NCI-H1417 treated with DMSO at 0.1 percent for 48 hours (cell line): ENCODE measurements around the gene WRNIP1.
"Not testable (repeated sequence)": the region's sequence is repeated elsewhere in the genome, so short reads cannot be mapped to it uniquely, and the experiment has no call there.

ENCODE experiments used
- DNase-seq: peaks from one replicate; lab custom pipeline; 2025; lab: John Stamatoyannopoulos, UW

Gene WRNIP1

DNA sequence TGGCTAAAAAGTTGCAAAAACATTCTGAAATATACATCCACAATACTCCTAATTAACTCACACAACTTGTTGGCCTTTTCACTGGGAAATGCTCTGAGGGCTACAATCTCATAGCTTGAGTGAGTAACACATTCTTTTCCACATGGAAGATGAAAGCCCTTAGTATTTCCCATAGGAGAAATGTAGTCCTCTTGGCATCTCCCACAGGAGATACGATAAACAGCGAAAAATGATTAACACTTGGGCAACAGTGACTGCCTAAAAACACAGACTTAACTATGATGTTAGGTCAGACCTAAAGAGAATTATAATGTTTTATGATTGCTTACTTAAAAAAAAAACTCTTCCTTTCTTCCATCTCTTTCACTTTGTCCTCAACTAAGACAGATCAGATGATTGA lies 23.4 kb upstream of the WRNIP1 start:
- DNase-seq, result no peak

DNA sequence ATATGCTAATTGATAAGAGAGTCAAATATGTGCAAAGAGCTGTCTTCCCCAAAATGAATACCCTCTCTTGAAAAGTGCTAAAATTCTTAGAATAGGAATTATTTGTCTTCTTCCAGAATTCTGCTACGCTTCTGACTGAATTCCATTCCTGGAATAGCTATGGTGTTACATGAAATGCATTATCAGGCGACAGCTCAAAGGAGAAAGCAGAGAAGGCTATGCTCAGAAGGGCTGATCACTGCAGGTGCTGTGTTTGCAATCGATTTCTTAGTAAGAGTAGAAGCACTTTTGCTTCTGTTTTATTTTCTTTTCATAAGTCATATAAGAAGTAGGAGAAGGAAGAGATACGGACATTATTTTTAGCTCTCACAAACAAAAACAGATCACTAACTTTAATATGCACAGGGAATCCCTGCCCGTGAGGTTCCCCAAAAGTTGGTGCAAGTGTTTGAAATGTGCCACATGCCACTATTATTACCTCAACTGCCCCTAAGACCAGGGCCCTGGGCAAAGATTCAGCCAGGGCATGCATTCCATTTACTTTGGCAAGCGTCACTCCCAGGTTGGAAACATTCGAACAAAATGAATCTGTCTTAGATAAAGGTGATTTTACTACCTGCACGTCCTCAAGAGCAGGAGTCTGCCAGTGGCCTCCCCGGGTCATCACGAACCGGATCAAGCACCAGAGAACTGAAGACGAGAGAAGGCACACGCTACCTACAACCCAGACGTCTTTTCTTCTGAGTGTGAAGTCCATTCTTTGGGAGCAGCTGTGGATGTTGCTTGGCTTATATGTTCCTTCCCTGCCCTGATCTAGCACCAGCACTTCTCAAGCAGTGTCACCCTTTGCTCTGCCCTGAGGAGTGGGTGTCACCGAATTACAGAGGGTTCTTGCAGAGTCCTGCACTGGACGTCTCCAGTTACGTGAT lies 21.6 kb upstream of the WRNIP1 start:
- DNase-seq, result no peak

DNA sequence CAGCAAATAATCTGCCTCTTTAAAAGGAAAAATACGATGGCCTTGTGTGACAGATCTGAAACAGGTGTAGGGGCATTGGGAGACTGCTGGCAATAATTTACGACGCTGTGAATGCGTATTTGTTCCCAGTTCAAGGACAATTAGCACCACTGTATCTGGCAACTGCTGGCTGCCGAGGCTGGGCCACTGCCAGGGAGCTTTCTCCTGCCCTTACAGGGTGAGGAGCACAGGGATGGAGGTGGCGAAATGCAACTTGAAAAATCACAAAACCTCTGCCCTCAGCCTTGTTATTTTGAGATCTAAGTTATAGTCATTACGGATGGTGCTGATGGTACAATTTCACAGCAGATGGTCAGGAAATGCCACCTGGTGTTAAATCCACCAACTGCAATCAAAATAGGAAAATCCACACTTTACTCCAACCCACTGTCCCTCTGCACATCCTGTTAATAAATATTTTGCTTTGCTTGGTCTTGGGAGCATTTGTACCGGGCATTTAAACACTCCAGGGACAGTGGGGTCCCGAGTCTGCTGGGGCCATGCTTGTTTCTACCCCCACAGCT lies 20.9 kb upstream of the WRNIP1 start:
- no peak for DNase-seq

DNA sequence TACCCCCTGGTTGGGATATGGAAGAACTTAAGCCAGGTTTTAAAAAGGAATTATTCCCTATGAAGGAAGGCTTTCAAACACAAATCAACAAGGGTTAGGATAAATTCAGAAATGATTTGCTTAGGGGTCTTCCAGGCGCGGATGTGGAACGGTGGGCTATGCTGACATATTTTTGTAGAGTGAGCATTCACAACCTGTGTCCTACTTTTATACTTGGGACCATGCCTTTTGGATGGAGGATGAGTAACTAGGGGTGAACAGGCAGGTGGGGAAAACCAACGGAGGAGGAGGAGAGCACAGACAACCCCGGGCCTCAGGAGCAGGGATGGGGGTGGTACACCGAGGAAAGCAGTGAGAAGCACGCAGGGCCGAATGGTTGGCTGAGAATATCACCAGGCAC lies 20.4 kb upstream of the WRNIP1 start:
- no peak for DNase-seq

DNA sequence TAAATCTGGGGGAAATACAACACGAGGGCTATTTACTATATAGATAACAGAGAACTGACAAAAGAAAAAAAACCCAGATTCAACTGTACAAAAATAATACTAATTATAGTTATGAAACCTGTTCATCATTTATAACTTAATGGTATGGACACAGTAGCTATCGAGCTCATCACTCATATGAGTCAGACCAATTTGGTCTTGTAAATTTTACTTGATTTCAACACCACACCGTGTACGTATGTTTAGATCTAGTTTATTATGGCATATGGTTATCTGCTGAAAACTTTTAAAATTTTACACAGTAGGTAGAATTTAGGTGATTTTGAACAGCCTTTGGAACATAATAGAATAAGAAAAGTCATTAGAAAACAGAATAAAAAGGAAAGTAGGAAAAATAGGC lies 19.9 kb upstream of the WRNIP1 start:
- DNase-seq, result no peak

DNA sequence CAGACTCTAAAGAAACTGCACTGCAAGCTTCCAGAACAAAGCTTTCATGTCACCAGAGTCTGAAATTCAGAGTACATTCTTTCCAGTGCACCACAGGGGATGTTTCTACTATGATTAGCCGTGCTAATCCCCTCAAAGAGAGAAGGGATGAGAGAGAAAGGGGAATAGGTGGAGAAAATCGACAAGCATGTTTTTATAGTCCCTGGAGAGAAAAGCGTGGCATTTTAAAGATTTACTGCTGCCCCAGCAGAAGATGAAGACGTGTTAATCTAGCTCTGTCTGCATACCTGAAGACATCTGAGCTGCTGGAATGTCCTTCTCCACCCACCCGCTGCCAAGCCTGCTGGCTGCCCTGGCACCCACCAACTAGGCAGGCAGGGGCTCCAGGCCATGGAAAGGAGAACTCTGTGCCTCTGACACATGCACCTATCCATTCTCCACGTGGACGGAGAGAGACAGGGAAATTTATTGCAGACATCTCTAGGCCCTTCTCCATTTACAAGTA lies 18.6 kb upstream of the WRNIP1 start:
- no peak for DNase-seq

DNA sequence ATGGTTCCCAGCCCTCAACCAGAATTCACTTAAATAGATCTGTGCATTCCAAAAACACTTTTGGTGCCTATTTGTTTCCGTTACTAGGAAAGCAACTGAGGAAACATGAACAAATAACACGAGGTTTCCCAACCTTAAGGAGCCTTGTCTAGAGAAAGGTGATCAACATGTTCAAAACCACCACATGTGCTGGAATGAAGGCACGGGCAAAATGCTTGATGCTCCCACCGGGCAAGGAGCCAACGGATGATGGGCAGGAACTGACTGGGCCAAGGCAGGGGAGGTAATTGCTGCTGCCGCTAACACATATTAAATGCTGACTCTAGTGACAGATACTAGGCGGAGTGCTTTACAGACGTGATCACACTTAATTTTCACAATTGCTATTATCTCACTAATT lies 17.0 kb upstream of the WRNIP1 start:
- no peak for DNase-seq

DNA sequence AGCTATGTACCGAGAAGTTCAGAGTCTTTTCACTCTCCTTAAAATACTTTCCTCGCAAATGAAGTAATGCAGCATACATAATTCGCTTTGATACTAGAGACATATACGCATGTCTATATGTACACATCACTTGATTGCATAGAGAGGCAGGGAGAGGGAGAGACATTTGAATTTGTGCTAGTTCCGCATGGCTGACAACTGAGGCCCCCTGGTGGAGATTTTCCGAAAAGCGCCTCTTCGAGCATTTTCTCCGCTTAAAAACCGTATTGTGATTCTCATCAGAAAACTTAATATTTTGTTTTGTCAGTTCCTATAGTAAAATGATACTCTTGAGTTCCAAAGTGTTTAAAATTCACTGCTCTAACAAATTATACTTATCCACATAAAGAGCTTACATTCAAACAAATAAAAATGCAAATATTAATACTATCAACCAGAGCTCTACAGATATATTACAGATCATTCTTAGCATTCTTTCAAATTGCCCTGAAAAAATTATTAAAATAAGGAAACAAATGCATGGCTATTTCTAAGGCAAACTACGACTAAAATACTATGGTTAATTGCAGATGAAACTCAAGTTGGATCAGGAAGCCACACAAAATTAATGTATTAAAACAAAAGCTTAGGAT lies 15.1 kb upstream of the WRNIP1 start:
- DNase-seq, result no peak

DNA sequence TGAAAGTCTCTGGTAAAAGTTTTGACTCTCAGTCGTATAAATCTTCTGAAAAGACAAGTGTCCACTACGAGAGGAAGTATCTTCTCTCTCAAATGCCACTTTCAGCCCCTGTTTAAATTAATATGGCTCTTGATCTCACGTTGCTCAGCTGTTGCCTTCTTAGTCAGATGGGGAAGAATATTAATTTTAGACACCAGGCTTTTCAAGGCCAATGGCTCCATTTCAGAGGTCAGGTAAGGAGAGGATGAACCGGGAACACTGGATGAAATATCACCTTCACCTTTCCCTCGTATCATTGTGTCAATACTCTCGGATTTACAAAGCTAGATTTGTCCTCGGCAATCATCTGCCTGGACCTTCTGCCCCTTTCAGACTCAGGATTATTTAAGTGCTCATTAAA lies 14.4 kb upstream of the WRNIP1 start, which contains the start of gene MYLK4:
MYLK4 (minus strand) TSS at position 91 of the 400 bp plus-strand sequence. CDS start 1,628 bp downstream, outside the sequence.
- no peak for DNase-seq

DNA sequence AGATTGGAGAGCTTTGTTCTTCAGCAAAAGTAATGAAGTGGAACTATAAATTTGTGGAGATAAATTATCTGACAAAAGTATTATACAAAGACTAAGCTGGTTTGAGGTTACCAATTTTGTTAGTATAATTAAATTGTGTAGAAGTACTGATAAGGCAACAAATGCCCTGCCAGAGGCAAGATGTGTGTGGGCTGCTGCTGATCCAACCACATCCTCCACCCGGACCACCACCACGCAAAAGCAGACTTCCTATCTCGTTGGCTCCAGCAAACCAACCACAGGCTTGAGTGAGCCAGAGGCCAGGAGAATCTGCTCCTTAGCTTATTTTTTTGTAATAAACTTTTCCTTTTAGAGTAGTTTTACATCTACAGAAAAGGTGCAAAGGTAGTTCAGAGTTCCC lies 13.3 kb upstream of the WRNIP1 start:
- DNase-seq, result no peak

DNA sequence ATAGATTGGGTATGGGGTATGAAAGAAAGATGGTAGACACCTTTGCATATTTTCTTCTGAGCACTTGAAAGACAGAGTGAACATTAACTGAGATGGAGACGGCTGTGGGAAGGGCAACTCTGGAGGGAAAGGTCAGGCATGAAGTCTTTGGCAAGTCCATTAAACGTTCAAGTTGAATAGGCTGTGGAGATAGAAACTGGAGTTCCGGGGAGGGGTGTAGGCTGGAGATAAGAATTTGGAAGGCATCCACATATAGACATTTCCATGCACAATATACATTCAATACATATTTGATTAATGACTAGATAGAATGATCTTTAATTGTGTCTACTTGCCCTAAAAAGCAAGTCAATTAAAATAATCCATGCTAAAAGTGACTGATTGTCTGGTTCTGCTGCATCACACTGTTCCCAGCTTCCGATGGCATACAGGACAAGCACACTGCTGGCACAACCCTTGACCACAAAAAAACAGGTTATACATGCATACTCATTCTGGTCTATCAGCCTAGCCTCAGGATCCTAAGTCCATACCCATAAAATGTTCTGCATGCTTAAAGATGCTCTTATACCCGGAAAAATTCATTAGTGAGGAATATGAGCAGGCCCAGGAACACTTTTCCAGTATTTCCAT lies 12.6 kb upstream of the WRNIP1 start:
- no peak for DNase-seq

DNA sequence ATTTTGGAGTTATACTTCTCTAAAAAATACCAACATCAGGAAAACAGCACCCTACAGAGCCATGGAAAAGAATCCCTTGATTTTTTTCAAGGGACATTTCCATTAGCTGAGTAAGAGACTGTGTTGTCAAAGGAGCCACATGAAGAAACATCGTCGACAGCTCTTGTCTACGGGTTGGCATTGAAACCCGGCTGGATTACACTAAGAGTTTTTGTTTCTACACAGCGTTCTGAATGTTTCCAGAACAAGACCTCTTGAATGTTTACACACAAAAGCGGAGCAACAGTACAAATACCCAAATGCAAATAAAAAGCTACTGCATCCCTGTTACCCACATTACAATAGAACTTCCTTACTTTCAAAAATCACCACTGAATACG lies 12.1 kb upstream of the WRNIP1 start:
- DNase-seq, result no peak

DNA sequence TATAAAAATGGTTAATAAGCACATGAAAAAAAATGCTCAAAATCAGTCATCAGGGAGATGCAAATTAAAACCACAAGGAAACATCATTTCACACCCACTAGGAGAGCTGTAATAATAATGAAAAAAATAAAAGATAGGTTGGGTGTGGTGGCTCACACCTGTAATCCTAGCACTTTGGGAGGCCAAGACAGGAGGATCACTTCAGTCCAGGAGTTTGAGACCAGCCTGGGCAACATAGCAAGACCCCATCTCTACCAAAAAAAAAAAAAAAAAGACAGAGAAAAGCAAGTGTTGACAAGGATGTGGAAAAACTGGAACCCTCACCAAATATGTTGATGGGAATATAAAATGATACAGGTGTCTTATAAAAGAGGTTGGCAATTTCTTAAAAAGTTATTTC lies 11.4 kb upstream of the WRNIP1 start:
- DNase-seq, result no peak

DNA sequence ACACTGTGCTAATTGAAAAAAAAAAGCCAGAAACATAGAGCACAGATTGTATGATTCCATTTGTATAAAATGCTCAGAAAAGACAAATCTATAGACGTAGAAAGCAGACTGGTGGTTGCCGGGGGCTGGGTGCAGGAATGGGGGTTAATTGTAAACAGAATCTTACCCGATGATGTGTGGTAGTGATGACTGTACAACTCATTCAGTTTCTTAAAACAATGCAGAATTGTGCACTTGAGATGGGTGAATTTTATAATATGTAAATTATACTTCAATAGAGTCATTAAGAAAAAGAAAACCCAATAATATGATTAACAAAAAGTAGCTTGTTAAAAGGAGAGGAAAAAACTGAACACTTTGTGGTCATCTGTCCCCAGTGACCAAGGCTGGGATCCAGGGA lies 10.8 kb upstream of the WRNIP1 start:
- DNase-seq, result no peak

DNA sequence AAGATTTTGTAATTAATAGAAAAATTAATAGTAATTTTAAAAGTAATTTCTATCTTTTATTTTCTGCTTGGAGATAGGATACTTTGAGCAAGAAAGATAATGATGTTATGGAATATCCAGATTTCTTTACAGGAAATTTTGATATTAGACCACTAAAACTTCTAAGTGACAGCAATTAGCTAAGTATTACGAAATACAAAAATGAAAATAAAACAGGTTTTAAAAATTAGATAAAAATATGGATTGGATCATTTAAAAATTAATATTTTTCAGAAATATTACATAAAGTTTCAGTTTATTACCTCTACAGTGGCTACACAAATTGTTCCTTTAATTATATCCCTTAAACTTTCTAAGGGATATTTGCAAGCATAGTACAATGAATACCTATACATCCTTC lies 10.3 kb upstream of the WRNIP1 start:
- no peak for DNase-seq

DNA sequence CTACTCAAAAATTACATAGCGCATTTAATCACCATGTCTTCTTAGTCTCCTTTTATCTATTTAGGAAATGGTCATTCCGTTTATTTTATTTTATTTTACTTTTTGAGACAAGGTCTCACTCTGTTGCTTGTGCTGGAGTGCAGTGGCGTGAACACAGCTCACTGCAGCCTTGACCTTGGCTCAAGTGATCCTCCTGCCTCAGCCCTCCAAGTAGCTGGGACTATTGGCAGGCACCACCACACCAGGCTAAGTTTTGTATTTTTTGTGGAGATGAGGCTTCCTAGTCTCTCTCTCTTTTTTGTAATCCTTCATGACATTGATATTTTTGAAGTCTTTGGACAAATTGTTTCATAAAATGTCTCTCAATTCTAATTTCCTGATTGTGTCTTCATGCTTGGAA lies 9.7 kb upstream of the WRNIP1 start:
- DNase-seq, result no peak

DNA sequence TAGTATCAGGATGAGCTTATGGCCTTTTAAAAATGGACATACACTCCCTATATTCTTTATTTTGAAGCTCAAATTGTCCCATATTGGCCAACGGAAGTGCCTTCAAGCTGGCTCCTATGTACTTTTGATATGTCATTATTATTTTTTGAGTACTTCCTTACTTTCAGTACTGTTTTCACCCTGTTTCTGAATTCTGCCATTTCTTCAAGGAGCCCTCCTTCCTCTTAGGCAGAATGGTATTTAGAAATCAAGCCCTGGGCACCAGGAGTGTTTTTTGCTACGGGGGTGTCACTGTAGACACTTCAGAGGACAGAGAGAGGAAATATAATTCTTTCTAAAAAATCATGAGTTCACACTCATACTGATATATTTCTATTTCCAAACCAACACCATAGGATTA lies 9.0 kb upstream of the WRNIP1 start:
- DNase-seq, result no peak

DNA sequence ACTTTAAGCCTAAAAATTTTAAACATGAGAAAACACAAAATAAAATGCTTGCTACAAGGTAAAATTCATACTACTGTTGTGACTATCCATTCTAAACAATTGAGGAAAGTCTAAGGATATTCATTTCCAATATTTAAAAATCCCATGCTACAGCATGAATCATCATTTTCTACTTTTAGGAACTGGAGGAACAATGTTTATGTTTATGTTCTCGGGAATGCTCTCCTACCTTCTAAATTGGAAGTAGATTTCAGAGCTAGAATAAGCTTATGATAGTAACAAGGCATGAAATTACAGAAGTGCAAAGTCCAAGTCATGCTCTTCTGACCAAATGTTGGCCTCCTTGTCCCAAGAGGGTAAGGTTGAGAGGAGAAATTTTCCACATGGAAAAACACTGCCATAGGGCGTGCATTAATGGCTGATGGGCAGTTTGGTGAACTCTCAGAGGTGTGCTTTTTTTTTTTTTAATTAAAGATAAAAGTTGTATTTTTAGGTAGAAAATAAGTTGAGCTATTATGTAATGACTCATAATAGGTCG lies 8.4 kb upstream of the WRNIP1 start:
- no peak for DNase-seq

DNA sequence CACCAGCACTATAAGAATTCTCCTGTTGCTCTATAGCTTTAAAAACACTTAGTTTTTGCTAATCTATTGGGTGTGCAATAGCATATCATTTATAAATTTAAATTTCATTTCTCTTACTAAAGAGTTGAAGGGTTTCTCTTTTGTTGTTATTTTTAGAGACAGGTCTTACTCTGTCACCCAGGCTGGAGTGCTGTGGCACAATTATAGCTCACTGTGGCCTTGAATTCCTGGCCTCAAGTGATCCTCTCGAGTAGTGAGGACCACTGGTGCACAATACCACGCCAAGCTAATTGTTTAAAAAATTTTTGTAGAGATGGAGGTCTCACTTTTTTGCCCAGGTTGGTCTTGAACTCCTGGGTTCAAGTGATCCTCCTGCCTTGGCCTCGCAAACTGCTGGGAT lies 6.2 kb upstream of the WRNIP1 start:
- DNase-seq, result no peak

DNA sequence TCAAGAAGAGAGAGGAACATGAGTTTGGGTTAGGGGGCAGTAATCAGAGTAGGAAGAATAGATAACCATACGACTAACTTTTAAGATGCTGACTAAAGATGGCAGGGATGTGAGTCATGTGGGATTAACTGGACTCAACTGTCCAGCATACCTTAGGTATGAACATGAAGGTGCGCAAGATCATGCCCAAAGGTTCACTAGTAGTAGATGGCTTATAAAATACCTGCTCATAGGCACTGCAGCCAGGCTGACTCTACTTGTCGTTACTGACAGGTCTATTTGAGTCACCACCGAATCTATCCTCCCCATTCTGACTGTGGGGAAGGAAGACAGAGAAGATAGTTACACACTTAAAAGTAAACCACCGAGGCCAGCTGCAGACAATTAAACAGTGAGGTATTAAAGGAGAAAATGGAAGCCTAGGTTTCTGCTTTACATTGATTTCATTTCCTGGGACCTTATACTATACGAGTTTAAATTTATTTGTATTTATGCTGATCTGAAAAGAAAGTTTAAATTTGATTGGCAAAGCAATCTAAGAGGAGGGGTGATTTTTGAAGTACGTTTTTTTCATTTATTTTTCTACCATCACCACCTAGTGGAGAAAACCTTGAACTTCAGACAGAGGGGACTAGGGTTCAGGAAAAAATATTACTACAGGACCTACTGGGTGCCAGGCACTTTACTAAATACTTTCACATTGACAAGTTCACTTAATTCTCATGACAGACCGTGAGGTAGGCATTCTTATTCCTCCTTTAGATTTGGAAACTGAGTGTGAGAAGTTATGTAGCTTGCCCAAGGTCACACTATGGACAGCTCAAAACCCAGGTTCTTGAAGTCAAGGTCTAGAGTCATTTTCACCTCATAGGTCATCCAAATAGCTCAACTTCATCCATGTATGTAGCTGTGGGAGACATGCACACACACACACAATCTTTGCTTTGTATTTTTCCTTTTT lies 4.0 kb upstream of the WRNIP1 start:
- no peak for DNase-seq

DNA sequence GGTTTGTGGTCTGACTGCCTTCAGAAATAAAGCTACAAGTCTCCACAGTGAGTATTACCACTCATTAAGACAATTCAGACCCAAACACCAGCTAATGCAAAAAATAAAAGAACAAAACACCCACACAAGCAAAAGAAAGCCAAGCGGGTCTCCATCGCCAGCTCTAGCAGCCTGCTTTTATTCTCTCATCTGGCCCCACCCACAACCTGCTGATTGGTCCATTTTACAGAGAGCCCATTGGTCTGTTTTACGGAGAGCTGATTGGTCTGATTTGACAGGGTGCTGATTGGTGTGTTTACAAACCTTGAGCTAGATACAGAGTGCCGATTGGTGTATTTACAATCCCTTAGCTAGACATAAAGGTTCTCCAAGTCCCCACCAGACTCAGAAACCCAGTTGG lies 2.3 kb upstream of the WRNIP1 start:
- DNase-seq, result not testable (repeated sequence)
